B cell (primary cell): Measurements from ENCODE around the gene ATP12A.

Experiments
- CTCF ChIP-seq: fragments of 200-600 bp; IDR thresholded peaks from one replicate; pipeline ENCODE4 v1.8.0; 2022; ENCODE audit warnings: antibody characterized with exemption, mild to moderate bottlenecking
- EZH2 ChIP-seq: IDR thresholded peaks from 2 replicates; pipeline ENCODE4 v1.6.1; 2012; ENCODE audit warnings: borderline replicate concordance, low read depth, mild to moderate bottlenecking, moderate library complexity, low read length; ENCODE audit not compliant: insufficient read depth, poor library complexity, severe bottlenecking

- TF ChIP-seq CTCF (no peak), EZH2 (no peak)
Measured at GRCh38 chr13:24659239-24659638, 21.0 kb upstream of the ATP12A start.
